ENCODE measurements around the gene SINHCAF.
"Not testable (repeated sequence)": the region's sequence is repeated elsewhere in the genome, so short reads cannot be mapped to it uniquely, and the experiment has no call there.

The SINHCAF gene

GRCh38 chr12:31278424-31278823 is 47.5 kb downstream of the SINHCAF start:
- H3K27me3 ChIP-seq (replicated peaks; ENCODE audit: control insufficient read depth, insufficient read depth, low read length): no peaks in the 10 kb centered on the region
- no peaks in the 10 kb centered on the region for H3K36me3 ChIP-seq (ENCODE audit: control insufficient read depth, insufficient read depth, low read length, severe bottlenecking)

DNA sequence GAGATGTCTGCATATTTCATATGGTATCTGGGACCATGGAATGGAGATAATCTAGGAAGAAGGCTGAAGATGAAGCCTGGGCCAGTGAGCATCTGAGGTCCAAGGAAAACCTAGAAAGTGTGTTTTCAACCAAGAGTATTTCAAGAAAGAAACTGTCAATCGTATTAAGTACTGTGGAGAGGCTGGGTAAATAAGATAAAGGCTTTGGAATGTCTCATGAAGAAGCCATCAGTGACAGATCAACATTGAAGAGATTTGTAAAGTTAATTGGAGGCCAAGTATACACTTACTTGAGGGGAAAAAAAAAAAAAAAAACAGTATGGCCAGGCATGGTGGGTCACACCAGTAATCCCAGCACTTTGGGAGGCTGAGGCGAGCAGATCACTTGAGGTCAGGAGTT is 48.9 kb downstream of the SINHCAF start:
- no peak for DNase-seq (ENCODE audit: low read depth)
- Histone ChIP-seq H3K9me3 (ENCODE audit: control insufficient read depth, low read length) (no peaks in the 10 kb centered on the region), H3K27me3 (replicated peaks; ENCODE audit: control insufficient read depth, insufficient read depth, low read length) (no peaks in the 10 kb centered on the region), H3K4me3 (ENCODE audit: low read length) (no peak overlapping the region), H3K36me3 (ENCODE audit: control insufficient read depth, insufficient read depth, low read length, severe bottlenecking) (no peaks in the 10 kb centered on the region), H3K4me1 (ENCODE audit: control insufficient read depth, insufficient read depth, low read length) (peaks cover 6% of the 10 kb centered on the region), H3K9ac (ENCODE audit: low read length) (no peak overlapping the region)

More at GRCh38 chr12:31278424-31278823, 47.5 kb downstream of the SINHCAF start:
- Histone ChIP-seq H3K4me3 (ENCODE audit: low read length) (no peak overlapping the region), H3K4me1 (ENCODE audit: control insufficient read depth, insufficient read depth, low read length) (peaks cover 6% of the 10 kb centered on the region), H3K9ac (ENCODE audit: low read length) (no peak overlapping the region), H3K9me3 (ENCODE audit: control insufficient read depth, low read length) (no peaks in the 10 kb centered on the region)
- DNase-seq (ENCODE audit: low read depth): no peak

DNA sequence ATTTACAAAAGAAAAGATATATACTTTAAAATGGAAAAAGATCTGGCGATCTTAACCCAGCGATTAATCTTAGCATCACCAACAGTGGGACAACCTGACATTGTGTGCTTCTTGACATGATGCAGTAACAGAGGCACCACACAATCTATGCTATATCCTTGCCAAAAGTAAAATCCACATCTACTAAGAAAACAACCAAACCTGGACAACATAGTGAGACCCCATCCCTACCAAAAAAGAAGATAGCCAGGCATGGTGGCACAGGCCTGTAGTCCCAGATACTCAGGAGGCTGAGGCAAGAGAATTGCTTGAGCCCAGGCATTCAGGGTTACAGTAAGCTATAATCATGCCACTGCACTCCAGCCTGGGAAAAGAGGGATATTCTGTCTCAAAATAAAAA is 50.5 kb downstream of the SINHCAF start:
- no peaks in the 10 kb centered on the region for H3K36me3 ChIP-seq (ENCODE audit: control insufficient read depth, insufficient read depth, low read length, severe bottlenecking)
- H3K4me1 ChIP-seq (ENCODE audit: control insufficient read depth, insufficient read depth, low read length): peaks cover 6% of the 10 kb centered on the region
- H3K27me3 ChIP-seq (replicated peaks; ENCODE audit: control insufficient read depth, insufficient read depth, low read length): no peaks in the 10 kb centered on the region
- H3K9me3 ChIP-seq (ENCODE audit: control insufficient read depth, low read length): no peaks in the 10 kb centered on the region
- H3K9ac ChIP-seq (ENCODE audit: low read length): no peak overlapping the region
- no peak overlapping the region for H3K4me3 ChIP-seq (ENCODE audit: low read length)
- DNase-seq (ENCODE audit: low read depth): no peak

- Histone ChIP-seq H3K27me3 (replicated peaks; ENCODE audit: control insufficient read depth, insufficient read depth, low read length) (no peaks in the 10 kb centered on the region), H3K4me3 (ENCODE audit: low read length) (no peak overlapping the region), H3K9me3 (ENCODE audit: control insufficient read depth, low read length) (no peaks in the 10 kb centered on the region), H3K9ac (ENCODE audit: low read length) (no peak overlapping the region), H3K36me3 (ENCODE audit: control insufficient read depth, insufficient read depth, low read length, severe bottlenecking) (no peaks in the 10 kb centered on the region), H3K4me1 (ENCODE audit: control insufficient read depth, insufficient read depth, low read length) (peaks cover 6% of the 10 kb centered on the region)
- DNase-seq (ENCODE audit: low read depth): peak; percentile 62
Measured at GRCh38 chr12:31274520-31275300, 51.2 kb downstream of the SINHCAF start.

DNA sequence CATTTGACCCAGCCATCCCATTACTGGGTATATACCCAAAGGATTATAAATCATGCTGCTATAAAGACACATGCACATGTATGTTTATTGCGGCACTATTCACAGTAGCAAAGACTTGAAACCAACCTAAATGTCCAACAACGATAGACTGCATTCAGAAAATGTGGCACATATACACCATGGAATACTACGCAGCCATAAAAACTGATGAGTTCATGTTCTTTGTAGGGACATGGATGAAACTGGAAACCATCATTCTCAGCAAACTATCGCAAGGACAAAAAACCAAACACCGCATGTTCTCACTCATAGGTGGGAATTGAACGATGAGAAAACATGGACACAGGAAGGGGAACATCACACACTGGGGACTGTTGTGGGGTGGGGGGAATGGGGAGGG is 52.2 kb downstream of the SINHCAF start:
- not testable (repeated sequence) for H3K36me3 ChIP-seq (ENCODE audit: control insufficient read depth, insufficient read depth, low read length, severe bottlenecking); DNase-seq (ENCODE audit: low read depth); H3K9ac ChIP-seq (ENCODE audit: low read length); H3K27me3 ChIP-seq (replicated peaks; ENCODE audit: control insufficient read depth, insufficient read depth, low read length); H3K4me3 ChIP-seq (ENCODE audit: low read length); H3K9me3 ChIP-seq (ENCODE audit: control insufficient read depth, low read length); H3K4me1 ChIP-seq (ENCODE audit: control insufficient read depth, insufficient read depth, low read length)

- H3K27me3 ChIP-seq (replicated peaks; ENCODE audit: control insufficient read depth, insufficient read depth, low read length): no peaks in the 10 kb centered on the region
- H3K4me1 ChIP-seq (ENCODE audit: control insufficient read depth, insufficient read depth, low read length): peaks cover 6% of the 10 kb centered on the region
- H3K9me3 ChIP-seq (ENCODE audit: control insufficient read depth, low read length): no peaks in the 10 kb centered on the region
- no peak overlapping the region for H3K9ac ChIP-seq (ENCODE audit: low read length)
- H3K36me3 ChIP-seq (ENCODE audit: control insufficient read depth, insufficient read depth, low read length, severe bottlenecking): no peaks in the 10 kb centered on the region
- no peak for DNase-seq (ENCODE audit: low read depth)
- no peak overlapping the region for H3K4me3 ChIP-seq (ENCODE audit: low read length)
Measured at GRCh38 chr12:31272607-31273225, 53.2 kb downstream of the SINHCAF start.

DNA sequence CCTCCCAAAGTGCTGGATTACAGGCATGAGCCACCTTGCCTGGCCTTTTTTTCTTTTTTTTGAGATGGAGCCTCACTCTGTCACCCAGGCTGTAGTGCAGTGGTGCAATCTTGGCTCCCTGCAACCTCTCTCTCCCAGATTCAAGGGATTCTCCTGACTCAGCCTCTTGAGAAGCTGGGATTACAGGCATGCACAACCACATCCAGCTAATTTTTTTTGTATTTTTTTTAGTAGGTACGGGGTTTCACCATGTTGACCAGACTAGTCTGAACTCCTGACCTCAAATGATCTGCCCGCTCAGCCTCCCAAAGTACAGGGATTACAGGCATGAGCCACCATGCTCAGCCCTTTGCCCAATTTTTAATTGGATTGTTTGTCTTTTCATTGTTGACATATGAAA is 58.0 kb downstream of the SINHCAF start:
- no peak for DNase-seq (ENCODE audit: low read depth)
- Histone ChIP-seq H3K9me3 (ENCODE audit: control insufficient read depth, low read length) (no peaks in the 10 kb centered on the region), H3K4me3 (ENCODE audit: low read length) (no peak overlapping the region)

GRCh38 chr12:31265722-31266121 is 60.2 kb downstream of the SINHCAF start:
- Histone ChIP-seq H3K4me1 (ENCODE audit: control insufficient read depth, insufficient read depth, low read length) (no peaks in the 10 kb centered on the region), H3K9ac (ENCODE audit: low read length) (no peak overlapping the region), H3K9me3 (ENCODE audit: control insufficient read depth, low read length) (no peaks in the 10 kb centered on the region), H3K4me3 (ENCODE audit: low read length) (no peak overlapping the region), H3K27me3 (replicated peaks; ENCODE audit: control insufficient read depth, insufficient read depth, low read length) (no peaks in the 10 kb centered on the region), H3K36me3 (ENCODE audit: control insufficient read depth, insufficient read depth, low read length, severe bottlenecking) (no peaks in the 10 kb centered on the region)
- DNase-seq (ENCODE audit: low read depth): no peak

More for the DNA sequence above, 58.0 kb downstream of the SINHCAF start:
- H3K36me3 ChIP-seq (ENCODE audit: control insufficient read depth, insufficient read depth, low read length, severe bottlenecking): no peaks in the 10 kb centered on the region
- no peaks in the 10 kb centered on the region for H3K27me3 ChIP-seq (replicated peaks; ENCODE audit: control insufficient read depth, insufficient read depth, low read length)
- no peaks in the 10 kb centered on the region for H3K4me1 ChIP-seq (ENCODE audit: control insufficient read depth, insufficient read depth, low read length)
- H3K9ac ChIP-seq (ENCODE audit: low read length): no peak overlapping the region

DNA sequence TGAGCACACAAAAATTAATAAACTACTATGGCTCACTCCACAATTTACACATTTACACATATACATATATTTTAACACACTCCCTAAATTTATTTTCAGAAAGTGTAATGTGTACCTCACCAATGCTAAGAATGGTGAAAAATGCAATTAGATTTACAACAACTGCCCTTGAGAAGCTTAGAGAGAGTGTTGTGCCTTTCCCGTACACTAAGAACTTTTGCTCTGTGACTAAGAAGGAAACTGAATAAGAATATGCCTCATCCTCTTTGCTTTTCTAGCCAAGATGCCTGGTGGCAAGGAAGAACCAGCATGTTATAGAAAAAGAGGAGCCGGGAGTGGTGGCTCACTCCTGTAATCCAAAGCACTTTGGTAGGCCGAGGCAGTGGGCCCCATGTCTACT is 62.3 kb downstream of the SINHCAF start:
- Histone ChIP-seq H3K9ac (ENCODE audit: low read length) (no peak overlapping the region), H3K36me3 (ENCODE audit: control insufficient read depth, insufficient read depth, low read length, severe bottlenecking) (no peaks in the 10 kb centered on the region), H3K4me1 (ENCODE audit: control insufficient read depth, insufficient read depth, low read length) (peaks cover 3% of the 10 kb centered on the region), H3K9me3 (ENCODE audit: control insufficient read depth, low read length) (no peaks in the 10 kb centered on the region), H3K27me3 (replicated peaks; ENCODE audit: control insufficient read depth, insufficient read depth, low read length) (no peaks in the 10 kb centered on the region), H3K4me3 (ENCODE audit: low read length) (no peak overlapping the region)
- no peak for DNase-seq (ENCODE audit: low read depth)

- Histone ChIP-seq H3K27me3 (replicated peaks; ENCODE audit: control insufficient read depth, insufficient read depth, low read length) (no peaks in the 10 kb centered on the region), H3K9ac (ENCODE audit: low read length) (no peak overlapping the region), H3K4me3 (ENCODE audit: low read length) (no peak overlapping the region), H3K9me3 (ENCODE audit: control insufficient read depth, low read length) (no peaks in the 10 kb centered on the region), H3K36me3 (ENCODE audit: control insufficient read depth, insufficient read depth, low read length, severe bottlenecking) (no peaks in the 10 kb centered on the region), H3K4me1 (ENCODE audit: control insufficient read depth, insufficient read depth, low read length) (peaks cover 3% of the 10 kb centered on the region)
- no peak for DNase-seq (ENCODE audit: low read depth)
Measured at GRCh38 chr12:31261744-31262143, 64.2 kb downstream of the SINHCAF start.

DNA sequence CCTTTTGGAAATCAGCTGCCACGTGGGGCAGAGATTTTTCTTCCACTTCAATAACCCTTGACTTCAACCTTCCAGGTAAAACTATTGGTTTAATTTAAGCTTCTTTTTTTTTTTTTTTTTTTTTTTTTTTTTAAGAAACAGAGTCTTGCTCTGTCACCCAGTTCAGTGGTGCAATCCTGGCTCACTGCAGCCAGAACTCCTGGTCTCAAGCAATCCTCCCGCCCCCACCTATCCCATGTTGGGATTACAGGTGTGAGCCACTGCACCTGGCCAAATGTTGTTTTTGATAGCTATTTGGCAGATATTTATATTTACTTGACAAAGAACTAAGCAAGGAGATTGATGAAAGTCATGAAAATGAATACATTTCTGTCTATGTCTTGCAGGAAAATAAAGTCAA is 65.1 kb downstream of the SINHCAF start:
- Histone ChIP-seq H3K36me3 (ENCODE audit: control insufficient read depth, insufficient read depth, low read length, severe bottlenecking) (no peaks in the 10 kb centered on the region), H3K4me1 (ENCODE audit: control insufficient read depth, insufficient read depth, low read length) (peaks cover 3% of the 10 kb centered on the region), H3K27me3 (replicated peaks; ENCODE audit: control insufficient read depth, insufficient read depth, low read length) (no peaks in the 10 kb centered on the region), H3K9me3 (ENCODE audit: control insufficient read depth, low read length) (no peaks in the 10 kb centered on the region), H3K4me3 (ENCODE audit: low read length) (no peak overlapping the region), H3K9ac (ENCODE audit: low read length) (no peak overlapping the region)
- DNase-seq (ENCODE audit: low read depth): no peak

Data from adipocyte (in vitro differentiated cells).